K562 (cell line): ENCODE measurements around the gene DGAT2. TPM values are rescaled to one million over a fixed set of nuclear protein-coding genes. Genes with fewer than 3 reads are reported as not detected.

Experiments
- CEBPZ ChIP-seq: fragments of 150-350 bp; IDR thresholded peaks from 2 replicates; pipeline ENCODE4 v1.6.1; 2014; ENCODE audit warnings: low read depth, mild to moderate bottlenecking, low read length, borderline replicate concordance
- GABPA ChIP-seq: fragments of 200-800 bp; sonication (Bioruptor generic); conservative IDR thresholded peaks from 2 replicates; pipeline ENCODE4 v1.6.1; 2016; ENCODE audit warnings: low read depth, missing genetic modification characterization, missing compliant biosample characterization
- KLF1 ChIP-seq: fragments of 450-650 bp; IDR thresholded peaks from 2 replicates; pipeline ENCODE4 v1.6.1; 2016; ENCODE audit warnings: missing genetic modification characterization, missing compliant biosample characterization
- NFXL1 ChIP-seq: fragments of 450-650 bp; formaldehyde crosslinking; IDR thresholded peaks from 2 replicates; pipeline ENCODE4 v1.4.0; 2021; ENCODE audit warnings: mild to moderate bottlenecking
- THRB ChIP-seq: fragments of 450-650 bp; formaldehyde crosslinking; conservative IDR thresholded peaks from 2 replicates; pipeline ENCODE4 v1.4.0; 2022; ENCODE audit warnings: mild to moderate bottlenecking, missing genetic modification characterization
- polyA plus RNA-seq, 8 experiments: library from polyadenylated mRNA; depleted of rRNA in 4 of 8; stranded (reverse) in 5 of 8; unstranded in 3 of 8; fragments of >200 nt; fragmentation: Nextera tagmentation in 2 of 8; fragmentation: Illumina TruSeq in 1 of 8; extraction: Ambion mirVana in 2 of 8; extraction: Trizol in 1 of 8; gene quantifications; 2 replicates each; pipeline versions ENCODE4 v1.2.1 to v1.2.3, GENCODE V29; 2011 to 2014; ENCODE audit warnings: inconsistent platforms in 1 of 8, missing spikeins in 1 of 8
- total RNA-seq, 7 experiments: library from RNA; depleted of rRNA in 6 of 7; stranded (reverse); fragments of >200 nt in 6 of 7; fragmentation: Illumina TruSeq in 2 of 7; extraction: Trizol in 2 of 7; gene quantifications; 2 replicates each; pipeline versions ENCODE4 v1.2.1 to v1.2.3, GENCODE V29; 2011 to 2021; ENCODE audit warnings: low replicate concordance in 1 of 7

DGAT2 gene
- total and polyA plus RNA-seq, 9 of the 15 experiments (the other 6 are each of a cell fraction or from before 2014, with no cell fraction given), result 0.68 to 2.8 (median 1.8) TPM

DNA sequence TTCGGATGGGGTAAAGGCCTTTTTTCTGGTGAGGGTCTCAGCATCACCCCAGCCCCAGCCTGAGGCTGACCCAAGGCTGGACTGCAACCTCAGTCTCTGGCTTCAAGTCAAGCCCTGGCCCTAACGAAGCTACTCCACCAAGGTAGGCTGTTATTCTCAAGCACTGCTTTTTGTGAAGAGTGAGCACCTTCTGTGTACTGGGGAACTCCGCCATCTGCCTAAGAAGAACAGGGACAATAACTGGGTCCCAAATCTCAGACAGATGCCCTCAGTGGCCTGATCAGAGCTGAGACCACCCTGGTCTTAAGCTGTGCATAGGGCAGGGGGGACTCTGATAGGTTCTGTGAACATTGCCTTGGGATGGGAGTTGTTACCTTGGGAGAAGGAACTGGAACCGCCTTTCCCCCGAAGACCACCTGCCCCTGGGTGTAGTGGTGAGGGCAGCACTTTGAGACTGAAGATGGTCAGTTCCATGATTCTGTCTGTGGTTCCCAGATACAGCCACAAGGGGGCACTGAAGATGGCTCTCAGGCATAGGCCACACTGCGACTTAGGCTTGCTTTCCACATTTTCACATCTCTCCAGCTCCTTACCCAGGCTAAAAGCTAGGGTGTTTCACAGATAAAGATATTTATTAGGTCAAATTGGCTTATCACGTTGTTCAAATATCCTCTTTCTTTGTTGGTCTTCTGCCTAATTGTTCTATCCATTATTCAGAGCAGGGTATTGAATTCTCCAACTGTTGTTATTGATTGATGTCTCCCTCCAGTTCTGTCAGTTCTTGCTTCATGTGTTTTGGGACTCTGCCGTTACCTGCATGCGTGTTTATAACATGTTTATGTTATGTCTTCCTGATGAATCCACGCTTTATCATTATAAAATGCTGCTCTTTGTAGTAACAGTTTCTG, 34.6 kb downstream of the DGAT2 start (continued):
- TF ChIP-seq NFXL1 (CRISPR knock-in tag) (no peak), KLF1 (no peak), CEBPZ (no peak), THRB (CRISPR knock-in tag) (0 out of 2 replicates have a peak, but pooled peaks have one; percentile 18), GABPA (tag) (no peak)
